NB4 (cell line): ENCODE data around the gene OVCA2.
A peak's percentile ranks its signal among the peaks of the same experiment; 100 is the strongest.

ENCODE experiments used
- DNase-seq: peaks from one replicate; pipeline ENCODE4 v3.0.0; 2010; ENCODE audit warnings: low read depth
- H3K4me3 ChIP-seq: one replicate; pipeline ENCODE4 v1.5.1; 2011; ENCODE audit warnings: mild to moderate bottlenecking, low read depth, low read length, moderate library complexity
- MYC ChIP-seq: IDR thresholded peaks from 2 replicates; pipeline ENCODE4 v1.6.1; 2011; ENCODE audit warnings: low read depth, low read length
- POLR2A ChIP-seq: IDR thresholded peaks from 2 replicates; pipeline ENCODE4 v1.6.1; 2011; ENCODE audit warnings: mild to moderate bottlenecking; ENCODE audit not compliant: insufficient read length; ENCODE audit errors: extremely low read depth
- TF ChIP-seq, protein P1 (sequence below): IDR thresholded peaks from one replicate; pipeline ENCODE4 v1.5.1; 2012; ENCODE audit warnings: low read depth, low read length
- TF ChIP-seq, protein P2 (sequence below): IDR thresholded peaks from 2 replicates; pipeline ENCODE4 v1.6.1; 2011; ENCODE audit warnings: low read depth, low read length

The OVCA2 gene

DNA sequence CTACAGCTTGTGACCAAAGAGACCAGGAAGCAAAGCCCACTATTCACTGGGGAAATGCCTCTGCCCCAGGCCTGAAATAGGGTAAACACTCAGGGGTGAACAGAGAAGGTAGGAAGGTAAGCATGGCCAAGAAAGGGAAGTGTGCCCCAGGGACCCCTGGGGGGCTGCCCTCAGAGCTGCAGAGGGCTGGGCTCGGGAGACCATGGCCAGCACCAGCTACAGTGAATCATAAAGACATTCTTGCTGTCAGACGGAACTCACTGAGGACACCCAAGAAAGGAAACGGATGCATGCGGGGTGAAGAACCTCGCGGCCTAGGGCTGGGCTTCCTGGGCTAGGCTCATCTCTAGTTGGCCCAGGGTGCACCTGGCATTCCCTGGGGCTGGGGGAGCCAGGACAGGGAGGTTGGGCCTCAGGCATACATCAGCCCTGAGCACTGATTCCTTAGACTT is 22.7 kb downstream of the OVCA2 start:
- no peak overlapping the region for H3K4me3 ChIP-seq
- DNase-seq, result peak; percentile 48
- TF ChIP-seq MYC (no peak), POLR2A (no peak)
- TF ChIP-seq, protein P1, sequence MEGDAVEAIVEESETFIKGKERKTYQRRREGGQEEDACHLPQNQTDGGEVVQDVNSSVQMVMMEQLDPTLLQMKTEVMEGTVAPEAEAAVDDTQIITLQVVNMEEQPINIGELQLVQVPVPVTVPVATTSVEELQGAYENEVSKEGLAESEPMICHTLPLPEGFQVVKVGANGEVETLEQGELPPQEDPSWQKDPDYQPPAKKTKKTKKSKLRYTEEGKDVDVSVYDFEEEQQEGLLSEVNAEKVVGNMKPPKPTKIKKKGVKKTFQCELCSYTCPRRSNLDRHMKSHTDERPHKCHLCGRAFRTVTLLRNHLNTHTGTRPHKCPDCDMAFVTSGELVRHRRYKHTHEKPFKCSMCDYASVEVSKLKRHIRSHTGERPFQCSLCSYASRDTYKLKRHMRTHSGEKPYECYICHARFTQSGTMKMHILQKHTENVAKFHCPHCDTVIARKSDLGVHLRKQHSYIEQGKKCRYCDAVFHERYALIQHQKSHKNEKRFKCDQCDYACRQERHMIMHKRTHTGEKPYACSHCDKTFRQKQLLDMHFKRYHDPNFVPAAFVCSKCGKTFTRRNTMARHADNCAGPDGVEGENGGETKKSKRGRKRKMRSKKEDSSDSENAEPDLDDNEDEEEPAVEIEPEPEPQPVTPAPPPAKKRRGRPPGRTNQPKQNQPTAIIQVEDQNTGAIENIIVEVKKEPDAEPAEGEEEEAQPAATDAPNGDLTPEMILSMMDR, result no peak
- TF ChIP-seq, protein P2, sequence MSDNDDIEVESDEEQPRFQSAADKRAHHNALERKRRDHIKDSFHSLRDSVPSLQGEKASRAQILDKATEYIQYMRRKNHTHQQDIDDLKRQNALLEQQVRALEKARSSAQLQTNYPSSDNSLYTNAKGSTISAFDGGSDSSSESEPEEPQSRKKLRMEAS, result no peak

DNA sequence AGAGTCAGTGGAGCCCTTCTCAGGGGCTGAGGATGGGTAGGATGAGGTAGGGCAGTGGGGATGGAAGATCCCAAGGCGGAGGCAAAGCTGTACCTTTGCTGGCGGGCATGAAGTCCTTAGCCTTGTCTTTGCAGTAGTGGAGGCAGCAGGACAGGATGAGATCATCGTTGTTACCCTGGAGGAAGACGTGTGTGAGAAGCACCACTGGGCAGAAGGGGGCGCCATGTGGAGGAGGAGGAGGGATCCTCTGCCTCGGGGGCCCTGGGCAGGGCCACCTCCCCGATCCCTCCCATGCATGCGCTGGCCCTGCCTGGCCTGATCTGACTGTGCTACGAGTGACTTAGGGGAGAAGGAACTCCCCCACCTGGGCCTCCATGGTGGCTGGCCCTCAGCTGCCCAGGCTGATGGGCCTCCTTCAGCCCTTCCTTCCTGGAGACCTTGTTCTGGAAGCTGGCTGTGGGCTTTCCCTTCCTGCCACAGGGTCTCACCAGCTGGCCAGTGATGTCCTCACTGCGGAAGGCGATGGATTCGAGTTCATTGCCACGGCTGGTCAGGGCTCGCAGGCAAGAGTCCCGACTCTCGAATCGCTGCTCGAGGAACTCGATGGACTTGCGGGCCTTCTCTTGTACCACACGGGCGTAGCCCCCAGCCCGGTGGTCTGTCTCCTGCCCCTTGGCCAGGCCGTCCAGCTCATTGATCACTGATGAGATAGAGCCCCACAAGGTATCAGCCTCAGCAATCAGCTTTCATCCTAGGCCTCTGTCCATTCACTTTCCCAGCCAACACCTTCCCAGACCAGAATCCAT is 23.4 kb downstream of the OVCA2 start:
- TF ChIP-seq, protein P1, result peak; percentile 29
- no peak for TF ChIP-seq POLR2A
- TF ChIP-seq MYC, result no peak
- TF ChIP-seq, protein P2, result no peak
- peak; percentile 63 for DNase-seq
- H3K4me3 ChIP-seq, result no peak overlapping the region

DNA sequence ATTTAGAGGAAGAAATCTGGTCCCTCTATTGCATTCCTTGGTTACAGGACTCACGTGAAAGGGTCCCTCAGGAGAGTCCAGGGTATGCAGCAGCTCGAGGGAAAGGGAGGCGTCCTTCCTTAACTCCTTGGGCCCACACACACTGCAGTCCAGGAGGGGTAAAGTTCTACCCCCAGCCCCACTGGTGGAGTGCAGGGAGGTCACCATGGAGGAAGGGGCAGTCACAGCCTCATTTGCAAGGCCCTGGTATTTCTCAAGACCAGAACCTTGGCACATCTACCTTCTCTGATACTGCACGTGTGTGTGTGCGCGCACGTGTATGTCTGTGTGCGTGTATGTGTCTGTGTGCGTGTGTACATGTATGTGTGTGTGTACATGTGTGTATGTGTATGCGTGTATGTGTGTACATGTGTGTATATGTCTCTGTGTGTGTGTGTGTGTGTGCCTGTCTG is 24.2 kb downstream of the OVCA2 start:
- no peak overlapping the region for H3K4me3 ChIP-seq
- TF ChIP-seq POLR2A, result no peak
- TF ChIP-seq, protein P1, result no peak
- TF ChIP-seq, protein P2, result no peak
- TF ChIP-seq MYC, result no peak
- no peak for DNase-seq

DNA sequence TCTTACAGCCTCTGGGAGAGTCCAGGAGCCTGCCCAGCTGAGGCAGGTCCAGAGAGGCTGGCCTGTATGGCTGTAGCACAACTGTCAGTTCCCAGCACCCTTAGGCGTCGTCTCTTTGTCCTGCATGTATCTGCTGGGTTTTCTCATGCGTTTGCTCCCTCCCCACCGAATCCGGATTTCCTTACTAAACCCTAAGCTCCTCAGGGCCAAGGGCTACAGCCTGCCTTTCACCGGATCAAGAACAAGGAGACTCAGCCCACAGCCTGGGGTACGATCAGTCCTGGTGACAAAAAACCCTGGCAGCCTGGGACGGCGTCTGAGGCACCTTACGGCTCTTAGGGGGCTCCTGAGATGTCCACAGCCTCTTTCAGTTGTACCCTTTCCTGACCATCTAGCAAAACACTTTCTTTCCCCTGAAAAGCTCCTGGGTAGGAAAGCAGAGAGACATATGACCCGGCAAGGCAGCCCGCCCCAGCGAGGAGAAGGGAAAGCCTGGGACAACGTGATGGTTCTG is 25.3 kb downstream of the OVCA2 start:
- TF ChIP-seq MYC (no peak), POLR2A (no peak)
- TF ChIP-seq, protein P2, result no peak
- TF ChIP-seq, protein P1, result no peak
- no peak for DNase-seq
- H3K4me3 ChIP-seq, result no peak overlapping the region

DNA sequence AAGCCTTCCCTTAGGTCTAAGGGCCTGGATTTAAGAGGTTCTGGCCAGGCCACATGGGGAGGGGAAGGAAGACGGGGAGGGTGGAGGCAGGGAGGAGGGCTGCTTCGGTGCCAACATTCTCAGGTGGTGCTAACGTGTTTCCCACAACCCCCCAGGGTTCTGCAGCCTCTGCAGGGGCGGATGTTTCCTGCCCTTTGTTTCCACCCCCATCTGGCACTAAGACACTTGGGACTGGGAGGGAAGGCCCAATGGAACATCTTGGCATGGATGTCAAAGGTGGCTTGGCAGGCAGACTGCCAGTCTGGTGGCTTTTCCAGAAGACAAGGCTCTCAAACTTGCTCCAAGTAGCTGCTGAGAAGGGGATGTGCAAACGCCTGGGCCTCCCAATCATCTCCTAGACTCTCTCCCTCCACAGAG is 25.8 kb downstream of the OVCA2 start:
- H3K4me3 ChIP-seq, result no peak overlapping the region
- TF ChIP-seq MYC (no peak), POLR2A (no peak)
- TF ChIP-seq, protein P2, result no peak
- TF ChIP-seq, protein P1, result no peak
- no peak for DNase-seq
